GM18520 (cell line): ENCODE results near the gene MAP3K6.

ENCODE experiments used
- ATAC-seq: cut with Tn5 transposase; IDR thresholded peaks from one replicate; pipeline ENCODE4 v1.9.1; 2021; ENCODE audit not compliant: unreplicated experiment

The MAP3K6 gene

DNA sequence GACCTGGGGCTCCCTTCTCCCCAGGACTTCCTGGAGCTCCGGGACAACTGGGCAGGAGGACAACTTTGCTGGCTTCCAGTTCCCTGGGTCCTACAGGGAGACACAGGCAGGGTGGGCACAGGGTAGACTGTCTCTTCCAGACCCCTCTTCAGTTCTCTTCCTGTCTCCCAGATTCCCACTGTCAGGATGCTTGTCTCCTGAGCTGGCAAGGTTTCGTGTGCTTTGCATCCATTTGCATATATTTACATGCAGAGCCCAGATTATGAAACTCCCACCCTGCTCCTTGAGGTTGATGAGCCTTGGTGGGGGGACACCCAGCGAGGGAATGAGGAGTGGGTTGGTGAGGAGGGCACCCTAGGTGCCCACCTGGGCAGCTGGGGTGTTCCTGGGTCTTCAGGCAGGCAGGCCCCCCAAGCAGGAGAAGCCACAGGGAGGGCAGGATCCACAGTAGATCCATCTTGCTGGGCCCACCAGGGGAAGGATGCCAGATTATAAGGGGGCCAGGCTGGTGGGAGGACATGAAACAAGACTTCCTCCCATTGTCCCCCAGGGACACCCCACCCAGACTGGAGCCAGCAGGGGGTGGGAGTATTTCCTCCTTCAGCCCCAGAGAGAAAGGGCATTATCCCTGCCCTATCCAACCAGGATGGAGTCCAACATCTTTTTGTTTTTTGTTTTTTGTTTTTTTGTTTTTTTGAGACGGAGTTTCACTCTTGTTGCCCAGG lies 7.8 kb upstream of the MAP3K6 start, which contains the start of gene FCN3:
Gene FCN3 (minus strand): TSS at position 463 of the 725 bp plus-strand sequence. CDS start 6 bp downstream, at position 457.
- ATAC-seq, result no peak

DNA sequence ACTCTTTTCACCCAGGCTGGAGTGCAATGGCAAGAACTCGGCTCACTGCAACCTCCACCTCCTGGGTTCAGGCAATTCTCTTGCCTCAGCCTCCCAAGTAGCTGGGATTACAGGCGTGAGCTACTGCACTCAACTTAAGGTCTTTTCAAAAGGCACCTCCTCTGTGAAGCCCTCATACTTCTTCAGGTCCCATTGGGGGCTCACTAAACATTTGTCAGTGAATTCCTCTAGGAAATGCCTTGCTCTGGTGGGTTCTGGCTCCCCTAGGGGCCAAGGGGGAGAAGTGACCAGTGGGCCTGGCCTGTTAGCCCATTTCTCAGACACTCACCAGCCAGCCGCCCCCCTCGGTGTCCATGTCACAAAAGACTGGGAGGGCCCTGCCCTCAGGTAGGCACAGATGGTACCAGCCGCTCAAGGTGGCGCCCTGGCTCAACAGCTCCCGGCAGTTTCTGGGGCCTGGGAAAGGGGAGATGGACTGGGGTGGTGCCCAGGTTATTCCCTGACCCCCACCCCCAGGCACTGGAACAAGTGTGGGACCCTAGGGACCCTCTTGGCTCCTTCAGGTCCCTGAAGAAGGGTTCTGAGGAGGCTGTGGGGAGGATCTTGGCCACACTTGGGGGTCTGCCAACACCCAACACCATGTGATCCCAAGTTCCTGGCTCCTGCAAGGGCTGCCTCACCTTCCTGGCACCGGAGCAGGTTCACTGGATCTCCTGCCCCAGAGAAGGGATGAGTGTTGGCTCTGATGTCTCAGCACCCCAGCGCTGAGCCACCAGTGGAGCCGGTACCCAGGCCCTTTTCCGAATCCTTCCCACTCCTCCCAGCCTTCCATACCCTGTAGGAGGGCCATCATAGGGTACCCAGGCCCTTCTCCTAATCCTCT lies 6.3 kb upstream of the MAP3K6 start:
- ATAC-seq, result no peak

DNA sequence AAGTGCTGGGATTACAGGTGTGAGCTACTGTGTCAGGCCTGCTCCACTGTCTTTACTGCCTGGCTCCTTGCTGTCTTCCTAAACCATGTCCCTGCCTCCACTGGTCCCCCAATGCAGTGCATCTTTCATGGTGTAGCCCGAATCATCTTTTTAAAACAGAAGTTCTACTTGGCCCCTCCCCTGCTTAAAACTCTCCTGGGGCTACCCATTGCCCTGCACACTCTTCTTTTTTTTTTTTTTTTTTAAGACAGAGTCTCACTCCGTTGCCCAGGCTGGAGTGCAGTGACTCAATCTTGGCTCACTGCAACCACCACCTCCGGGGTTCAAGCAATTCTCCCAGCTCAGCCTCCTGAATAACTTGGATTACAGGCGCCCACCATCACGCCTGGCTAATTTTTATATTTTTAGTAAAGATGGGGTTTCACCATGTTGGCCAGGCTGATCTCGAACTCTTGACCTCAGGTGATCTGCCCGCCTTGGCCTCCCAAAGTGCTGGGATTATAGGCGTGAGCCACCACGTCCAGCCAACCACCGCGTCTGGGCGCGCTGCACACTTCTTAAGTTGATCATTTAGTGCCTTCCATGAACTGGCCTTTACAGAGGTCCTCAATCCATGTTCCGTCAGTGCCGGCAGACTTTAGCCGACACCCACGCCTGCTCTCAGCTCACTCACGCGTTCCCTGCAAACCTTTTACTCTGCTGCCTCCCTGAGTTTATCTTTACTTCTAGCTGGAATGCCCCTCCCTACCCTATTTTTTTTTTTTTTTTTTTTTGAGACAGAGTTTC lies 5.5 kb upstream of the MAP3K6 start:
- ATAC-seq, result no peak

DNA sequence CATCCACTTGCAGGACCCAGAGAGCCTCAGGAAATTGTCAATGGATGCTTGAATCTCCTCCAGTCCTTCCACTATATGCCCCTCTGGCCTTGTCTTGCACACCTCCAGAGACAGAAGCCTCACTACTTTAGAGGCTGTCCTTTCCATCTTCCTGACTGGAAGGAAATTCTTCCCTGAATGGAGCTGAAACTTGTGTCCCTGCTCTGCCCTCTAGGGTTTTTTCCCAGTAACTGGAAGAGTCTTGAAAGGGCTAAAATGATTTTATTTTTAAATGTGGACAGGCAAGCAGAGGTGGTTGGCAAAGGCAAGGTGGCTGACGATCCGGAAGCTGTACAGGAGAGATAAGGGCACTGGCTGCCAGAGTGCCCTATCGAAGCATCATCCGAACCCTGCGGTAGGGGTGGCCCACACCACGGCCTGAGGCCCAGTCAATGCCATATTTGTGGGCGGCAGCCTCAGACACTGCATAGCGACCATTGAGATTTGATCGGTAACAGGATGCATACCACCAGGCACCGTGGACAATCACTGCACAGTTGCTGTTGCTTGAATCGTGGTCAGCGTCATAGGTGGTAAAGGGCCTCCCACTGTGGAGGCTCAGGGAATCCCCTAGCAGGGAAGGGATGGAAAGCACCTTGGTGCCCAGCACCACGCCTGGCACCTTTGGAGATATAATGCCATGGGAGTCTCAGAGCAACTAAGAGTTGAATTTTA lies 2.3 kb upstream of the MAP3K6 start:
- no peak for ATAC-seq

DNA sequence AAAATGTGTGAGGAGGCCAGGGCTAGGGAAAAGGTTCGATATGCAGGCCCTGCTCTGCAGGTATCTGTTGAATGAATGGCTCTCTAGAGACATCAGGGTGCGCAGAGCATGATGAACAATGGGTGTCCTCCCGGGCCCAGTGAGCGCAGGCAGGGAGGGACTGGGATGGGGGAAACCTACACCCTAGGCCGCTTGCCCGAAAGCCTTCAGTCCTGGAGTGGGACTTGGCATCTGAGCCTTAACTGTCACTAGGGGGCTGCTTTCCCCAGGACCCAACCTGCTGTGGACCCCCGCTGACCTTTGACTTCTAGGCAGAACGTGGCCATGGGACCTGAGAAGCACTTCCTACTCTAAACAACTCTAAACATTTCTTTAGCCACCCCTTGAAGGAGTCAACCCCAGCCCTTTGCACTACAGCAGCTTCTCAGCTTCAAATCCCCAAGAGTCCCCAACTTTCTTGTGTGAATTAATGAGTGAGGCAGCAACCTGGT lies 444 bp upstream of the MAP3K6 start:
- no peak for ATAC-seq

DNA sequence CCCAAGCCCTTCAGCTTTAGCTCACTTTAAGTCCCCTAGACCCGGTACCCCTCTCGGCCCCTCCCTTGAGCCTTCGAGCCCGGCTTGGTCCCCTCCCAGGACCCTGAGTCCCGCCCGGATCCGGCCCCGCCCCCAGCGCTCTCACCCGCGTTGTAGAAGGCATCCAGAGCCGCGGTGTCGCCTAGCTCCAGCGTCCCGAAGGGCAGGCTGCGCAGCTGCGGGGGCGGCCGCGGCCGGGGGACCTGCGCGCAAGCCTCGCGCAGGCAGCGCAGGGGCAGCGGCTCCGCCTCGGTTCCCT lies 699 bp downstream of the MAP3K6 start:
- no peak for ATAC-seq

DNA sequence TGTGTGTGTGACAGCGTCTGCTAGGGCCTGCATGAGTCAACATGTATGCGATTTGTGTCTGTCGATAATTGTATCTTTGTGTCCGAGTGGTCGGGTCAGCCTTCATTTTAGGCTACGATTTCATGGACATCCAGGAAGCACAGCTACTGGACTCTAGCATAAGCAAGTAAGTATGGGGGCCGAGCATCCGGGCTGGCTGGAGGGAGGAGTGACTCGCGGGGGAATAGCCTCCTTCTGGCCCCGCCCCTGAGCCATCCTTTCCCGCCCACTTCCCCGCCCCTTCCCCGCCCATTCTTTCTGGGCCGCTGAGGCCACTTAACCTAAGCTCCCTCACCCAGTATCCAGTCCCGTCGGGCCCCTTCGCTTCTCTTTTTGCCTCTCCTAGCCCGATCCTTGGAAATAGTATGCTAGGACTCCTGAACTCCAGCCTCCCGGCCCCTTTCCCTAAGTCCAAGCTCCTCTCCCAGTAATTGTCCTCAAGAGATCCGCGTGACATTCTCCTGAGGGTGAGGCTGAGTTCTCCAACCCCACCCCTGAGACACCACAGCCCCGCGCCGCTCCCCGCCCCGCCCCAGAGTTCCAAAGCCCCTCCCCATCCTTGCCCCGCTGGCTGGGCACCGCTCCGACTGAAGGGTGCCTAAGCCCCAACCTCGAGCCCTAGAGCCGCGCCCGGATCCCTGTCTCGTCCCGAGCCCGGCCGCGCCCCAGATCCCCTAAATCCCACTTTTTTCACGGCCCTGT lies 1.2 kb downstream of the MAP3K6 start:
- ATAC-seq, result no peak

DNA sequence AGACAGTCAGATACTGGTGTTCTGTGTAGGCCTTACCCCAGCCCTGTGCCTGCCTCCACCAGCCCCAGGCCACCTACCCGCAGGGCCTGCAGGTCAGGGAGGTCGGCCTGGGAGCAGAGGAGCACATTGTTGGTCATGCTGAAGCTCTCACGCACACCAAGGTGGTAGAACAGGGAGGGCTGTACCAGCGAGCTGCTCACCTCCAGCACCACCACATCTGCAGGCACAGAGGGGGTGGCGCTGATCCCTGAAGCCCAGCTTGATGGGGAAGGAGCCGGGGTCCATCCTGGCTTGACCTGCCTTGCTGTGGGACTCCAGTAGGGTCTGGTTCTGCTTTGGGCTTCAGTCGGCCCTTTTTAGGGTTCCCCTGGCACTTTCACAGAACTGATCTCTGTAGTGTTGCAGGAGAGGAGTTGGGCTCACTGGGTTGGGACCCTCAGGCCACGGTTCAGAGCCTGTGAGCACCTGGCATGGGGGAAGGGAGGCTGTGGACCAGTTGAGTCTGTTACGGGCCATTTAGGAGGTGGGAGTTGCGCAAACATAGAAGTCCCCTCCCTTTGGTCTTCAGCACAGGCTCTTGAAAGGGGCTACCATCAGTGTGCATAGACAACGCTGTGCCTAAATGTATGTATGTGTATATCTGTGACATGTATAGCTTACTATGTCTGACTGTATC lies 1.9 kb downstream of the MAP3K6 start:
- no peak for ATAC-seq

DNA sequence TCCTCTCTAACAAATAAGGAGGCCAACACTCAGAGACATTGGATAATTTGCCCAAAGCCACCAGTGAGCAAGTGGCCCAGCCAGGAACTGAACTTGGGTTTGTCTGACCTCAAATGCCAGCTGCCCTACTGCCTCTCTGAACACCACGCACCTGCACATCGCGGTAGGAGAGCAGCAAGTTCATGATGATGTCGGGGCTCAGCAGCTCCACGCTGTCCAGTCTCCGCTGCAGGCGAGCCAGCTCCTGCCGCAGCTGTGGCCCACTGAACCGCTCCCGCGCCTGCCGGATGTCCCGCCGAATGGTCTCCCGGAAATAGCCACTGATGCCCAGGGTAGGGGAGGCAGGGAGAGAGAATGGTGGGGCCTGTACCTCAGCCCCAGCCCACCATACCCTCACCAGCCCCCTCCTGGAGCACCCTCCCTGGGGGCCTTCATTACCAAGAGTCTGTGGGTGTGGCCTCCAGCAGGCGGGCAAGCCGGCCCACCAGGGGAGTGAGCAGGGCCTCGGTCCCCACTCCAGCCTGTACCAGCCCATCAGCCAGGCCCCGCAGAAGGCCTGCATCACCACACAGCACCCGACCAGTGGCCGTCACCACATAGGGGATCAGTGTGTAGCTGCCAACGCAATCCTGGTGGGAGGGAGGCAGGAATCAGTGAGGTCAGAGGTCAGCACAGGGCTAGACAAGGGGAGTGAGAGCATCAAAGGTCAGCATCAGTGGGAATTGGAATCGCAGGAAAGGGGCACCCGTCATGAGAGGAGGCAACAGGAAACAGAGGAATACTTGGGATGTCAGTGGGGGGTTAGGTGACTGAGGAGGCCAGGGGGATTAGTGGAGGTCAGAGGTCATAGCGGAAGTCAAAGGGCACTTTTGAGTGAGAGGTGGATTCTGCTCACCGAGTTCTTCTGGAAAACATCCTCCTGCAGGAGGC lies 2.7 kb downstream of the MAP3K6 start:
- no peak for ATAC-seq

DNA sequence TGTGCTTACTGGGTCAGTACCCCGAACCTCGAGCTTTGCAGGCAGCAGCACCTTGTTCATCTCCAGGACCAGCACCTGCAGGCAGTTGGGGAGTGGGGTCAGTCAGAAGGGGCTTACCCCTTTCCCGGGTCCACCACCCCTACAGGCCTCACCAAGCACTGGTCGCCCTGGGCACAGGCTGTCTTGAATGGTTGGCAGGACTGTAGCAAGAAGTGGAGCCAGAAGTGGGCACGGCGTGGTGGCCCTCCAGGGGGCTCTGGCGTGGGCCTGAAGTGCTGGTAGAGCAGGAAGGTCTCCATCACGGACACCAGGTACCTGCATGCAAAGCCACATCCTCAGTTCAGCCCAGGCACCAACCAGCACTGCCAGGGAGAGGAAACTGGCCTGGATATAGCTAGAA lies 5.2 kb downstream of the MAP3K6 start:
- no peak for ATAC-seq

DNA sequence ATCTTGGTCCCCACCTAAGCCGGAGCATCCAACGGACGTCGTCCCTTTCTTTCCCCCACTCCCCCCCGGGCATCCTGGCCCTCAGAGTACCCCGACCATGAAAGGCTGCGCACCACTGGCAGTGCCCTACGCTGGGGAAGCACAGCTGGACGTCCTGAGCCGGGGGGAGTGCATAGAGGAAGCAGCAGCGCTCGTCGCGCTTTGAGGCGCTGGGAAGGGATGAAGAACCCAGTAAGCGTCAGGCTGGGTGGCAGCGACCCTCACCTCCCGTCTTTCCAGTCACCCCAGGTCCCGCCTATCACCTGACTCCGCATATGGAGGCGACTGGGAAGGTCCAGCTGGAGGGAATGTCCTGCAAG lies 5.7 kb downstream of the MAP3K6 start:
- no peak for ATAC-seq

DNA sequence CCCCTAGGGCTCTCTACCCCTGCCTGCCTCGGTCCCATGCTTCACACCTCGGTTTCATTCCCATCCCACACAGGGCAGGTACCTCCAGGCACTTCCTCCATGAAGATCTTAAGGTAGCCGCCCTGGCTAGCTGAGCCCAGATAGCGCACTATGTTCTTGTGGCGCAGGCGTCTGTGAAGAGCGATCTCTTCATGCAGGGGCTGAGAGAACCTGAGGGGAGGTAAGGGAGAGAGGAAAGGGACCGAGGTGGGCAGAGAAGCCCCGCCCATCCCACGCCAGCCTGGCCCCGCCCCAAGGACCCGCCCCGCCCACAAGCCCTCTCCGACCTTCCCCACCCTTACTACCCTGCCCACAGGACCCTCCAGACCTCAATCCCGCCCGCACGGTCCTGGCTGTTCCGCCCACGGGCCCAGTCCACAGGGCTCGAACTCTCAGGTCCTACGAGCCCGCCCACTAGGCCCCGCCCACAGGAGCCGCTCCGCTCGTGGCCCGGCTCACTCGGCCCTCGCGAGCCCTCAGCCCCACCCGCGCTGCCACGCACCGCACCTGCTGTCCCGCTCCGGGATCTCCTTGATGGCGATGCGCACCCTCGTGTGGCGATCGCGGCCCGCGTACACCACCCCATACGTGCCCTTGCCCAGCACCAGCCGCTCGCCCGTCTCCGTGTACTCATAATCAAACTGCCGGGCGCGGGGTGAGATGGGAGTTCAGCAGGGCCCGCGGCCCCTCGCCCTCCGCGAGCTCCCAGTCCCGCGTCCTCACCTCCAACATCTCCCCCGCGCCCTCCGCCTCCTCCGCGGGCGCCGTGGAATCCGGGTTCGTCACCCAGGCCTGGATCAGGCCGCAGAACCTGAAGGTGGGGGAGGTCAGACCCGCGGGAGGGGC lies 6.4 kb downstream of the MAP3K6 start:
- no peak for ATAC-seq

DNA sequence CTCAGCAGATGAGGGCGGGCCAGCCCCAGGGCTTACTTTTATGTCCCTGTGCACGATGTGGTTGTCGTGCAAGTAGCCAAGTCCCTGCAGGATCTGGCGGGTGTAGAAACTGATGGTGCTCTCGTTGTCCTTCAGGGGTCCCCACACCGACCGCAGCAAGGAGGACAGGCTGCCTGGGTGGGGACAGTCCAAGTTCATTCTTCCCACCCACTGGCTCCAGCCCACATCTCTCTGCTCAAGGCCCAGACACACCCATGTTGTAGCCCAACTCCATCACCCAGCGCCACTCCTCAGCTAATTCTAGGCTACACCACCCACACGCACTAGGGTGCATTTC lies 7.0 kb downstream of the MAP3K6 start:
- ATAC-seq, result no peak

DNA sequence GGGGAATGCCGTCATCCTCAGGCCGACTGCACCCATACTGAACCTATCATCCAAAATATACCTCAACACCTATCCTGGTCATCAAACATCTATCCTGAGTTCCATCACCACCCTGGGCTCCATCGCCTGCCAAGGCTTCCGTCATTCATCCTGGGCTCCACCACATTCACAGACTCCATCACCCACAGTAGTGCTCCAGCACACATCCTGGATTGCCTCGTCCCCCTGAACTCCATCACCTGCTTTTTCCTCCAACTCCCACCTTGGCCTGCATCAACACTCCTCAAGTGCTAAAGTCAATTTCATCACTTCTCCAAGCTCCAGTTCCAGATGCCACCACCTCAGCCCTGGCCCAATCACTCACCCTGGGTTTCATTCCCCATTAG lies 7.8 kb downstream of the MAP3K6 start:
- ATAC-seq, result no peak

DNA sequence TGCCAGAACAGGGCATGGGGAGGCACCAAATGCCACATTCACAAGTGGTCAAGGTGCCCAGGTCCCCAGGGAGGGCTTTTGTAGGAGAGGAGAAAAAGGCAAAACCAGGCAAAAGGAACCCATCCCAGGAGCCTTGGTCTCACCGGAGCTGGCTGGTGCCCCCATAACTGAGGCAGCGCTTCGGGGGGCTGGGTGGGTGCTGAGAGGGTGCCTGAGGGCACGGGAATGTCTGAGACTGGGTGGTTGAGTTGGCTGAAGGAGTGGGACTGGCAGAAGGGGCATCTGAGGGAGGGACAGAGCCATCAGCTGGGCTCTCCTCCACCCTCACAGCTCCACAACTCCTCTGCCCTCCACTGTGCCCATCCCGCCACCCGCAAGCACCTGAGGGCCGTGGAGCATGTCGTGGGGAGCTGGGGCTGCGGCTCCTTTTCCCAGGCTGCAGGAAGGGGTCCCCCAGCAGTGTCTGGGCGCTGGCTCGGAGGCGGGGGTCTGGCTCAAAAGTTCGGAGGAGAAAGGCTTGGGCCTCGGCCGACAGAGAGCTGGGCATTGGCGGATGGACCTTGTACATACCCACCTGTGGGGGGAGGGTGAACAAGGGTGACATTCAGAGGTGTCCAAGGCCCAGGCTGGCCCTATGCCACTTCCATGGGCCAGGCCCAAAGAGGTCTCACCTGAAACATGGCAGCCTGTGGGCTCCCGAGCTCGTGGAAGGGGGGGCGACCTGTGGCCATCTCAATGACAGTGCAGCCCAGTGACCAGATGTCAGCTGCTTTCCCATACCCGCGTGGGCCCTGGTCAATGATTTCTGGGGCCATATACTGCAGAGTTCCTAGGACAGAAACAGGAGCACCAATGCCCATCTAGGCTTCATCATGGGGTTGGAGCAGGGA lies 8.5 kb downstream of the MAP3K6 start:
- no peak for ATAC-seq

DNA sequence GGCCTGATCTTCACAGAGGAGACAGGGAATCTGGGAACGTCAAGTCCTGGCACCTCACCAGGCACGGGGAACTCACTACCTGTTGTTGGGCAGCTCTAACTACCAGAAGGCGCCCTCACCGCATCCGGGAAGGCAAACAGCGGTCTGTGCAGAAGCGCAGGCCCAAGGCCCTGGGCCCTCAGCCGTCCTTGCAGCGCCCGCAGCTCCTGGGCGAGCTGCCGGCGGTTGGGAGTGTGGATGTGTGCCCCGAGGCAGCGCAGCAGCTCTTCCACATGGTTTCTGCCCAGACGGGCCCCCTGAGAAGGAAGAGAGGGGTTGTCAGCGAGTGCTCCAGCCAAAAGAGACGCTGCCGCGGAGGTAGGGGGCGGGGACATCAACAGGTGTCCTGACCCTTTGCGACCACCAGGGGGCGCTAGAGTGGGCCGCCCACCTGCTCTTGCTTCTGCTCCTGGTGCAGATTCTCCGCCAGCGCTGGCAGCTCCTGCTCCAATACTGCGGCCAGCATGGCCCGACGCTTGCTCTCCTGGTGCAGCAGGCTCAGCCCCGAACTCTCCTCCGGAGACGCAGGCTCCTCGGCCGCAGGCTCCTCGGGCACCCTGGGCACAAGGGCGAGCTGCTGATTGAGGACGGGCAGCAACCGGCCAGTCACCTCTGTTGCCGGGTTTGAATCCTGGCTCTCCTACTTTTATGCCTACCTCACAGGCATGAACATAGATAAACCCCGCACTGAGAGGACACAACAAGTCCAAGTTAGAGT lies 9.3 kb downstream of the MAP3K6 start:
- no peak for ATAC-seq
